RWPE1 (cell line): Measurements from ENCODE around the gene RASGEF1B.

ENCODE experiments used
- CTCF ChIA-PET: fragments of 350-600 bp; sonication (Branson Sonifier 250); formaldehyde crosslinking; extraction: SDS; loops from one replicate; lab custom pipeline; 2021; lab: Yijun Ruan, JAX
- POLR2A ChIA-PET: fragments of 400-600 bp; formaldehyde crosslinking; extraction: SDS; loops from one replicate; lab custom pipeline; 2020; ENCODE audit warnings: antibody characterized with exemption; ENCODE audit not compliant: low non-redundant PET; lab: Yijun Ruan, JAX
- DNase-seq: peaks from one replicate; pipeline ENCODE4 v3.0.0; 2012; ENCODE audit warnings: low spot score
- H3K27ac ChIP-seq: fragments of 450-650 bp; 2 replicates; pipeline ENCODE4 v1.5.1; 2017
- TF ChIP-seq, protein P1 (sequence below): fragments of 450-650 bp; conservative IDR thresholded peaks from 2 replicates; pipeline ENCODE4 v1.5.1; 2017; ENCODE audit warnings: low read depth, mild to moderate bottlenecking

Gene RASGEF1B

DNA sequence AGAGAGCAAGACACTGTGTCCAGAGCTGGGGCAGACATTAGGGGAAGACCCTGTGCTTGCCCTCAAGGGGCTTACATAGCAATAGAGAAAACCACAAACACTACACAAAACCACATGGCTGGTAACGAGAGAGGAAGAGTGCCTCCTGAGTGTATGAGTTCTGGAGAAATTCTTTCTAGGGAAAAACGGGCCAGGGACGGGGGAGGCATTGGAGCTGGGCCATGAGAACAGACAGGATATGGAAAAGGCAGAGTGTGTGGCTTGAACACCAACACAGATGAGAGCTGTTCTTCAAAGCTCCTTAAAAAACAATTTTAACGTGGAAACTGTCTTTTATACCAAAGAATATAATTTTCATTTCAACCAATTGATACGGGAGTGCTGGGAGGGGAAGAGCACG, 42.7 kb downstream of the RASGEF1B start:
- ChIA-PET CTCF (no interaction called here), POLR2A (no interaction called here)
- no peak overlapping the region for H3K27ac ChIP-seq
- DNase-seq, result no peak
- TF ChIP-seq, protein P1, sequence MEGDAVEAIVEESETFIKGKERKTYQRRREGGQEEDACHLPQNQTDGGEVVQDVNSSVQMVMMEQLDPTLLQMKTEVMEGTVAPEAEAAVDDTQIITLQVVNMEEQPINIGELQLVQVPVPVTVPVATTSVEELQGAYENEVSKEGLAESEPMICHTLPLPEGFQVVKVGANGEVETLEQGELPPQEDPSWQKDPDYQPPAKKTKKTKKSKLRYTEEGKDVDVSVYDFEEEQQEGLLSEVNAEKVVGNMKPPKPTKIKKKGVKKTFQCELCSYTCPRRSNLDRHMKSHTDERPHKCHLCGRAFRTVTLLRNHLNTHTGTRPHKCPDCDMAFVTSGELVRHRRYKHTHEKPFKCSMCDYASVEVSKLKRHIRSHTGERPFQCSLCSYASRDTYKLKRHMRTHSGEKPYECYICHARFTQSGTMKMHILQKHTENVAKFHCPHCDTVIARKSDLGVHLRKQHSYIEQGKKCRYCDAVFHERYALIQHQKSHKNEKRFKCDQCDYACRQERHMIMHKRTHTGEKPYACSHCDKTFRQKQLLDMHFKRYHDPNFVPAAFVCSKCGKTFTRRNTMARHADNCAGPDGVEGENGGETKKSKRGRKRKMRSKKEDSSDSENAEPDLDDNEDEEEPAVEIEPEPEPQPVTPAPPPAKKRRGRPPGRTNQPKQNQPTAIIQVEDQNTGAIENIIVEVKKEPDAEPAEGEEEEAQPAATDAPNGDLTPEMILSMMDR, result no peak

DNA sequence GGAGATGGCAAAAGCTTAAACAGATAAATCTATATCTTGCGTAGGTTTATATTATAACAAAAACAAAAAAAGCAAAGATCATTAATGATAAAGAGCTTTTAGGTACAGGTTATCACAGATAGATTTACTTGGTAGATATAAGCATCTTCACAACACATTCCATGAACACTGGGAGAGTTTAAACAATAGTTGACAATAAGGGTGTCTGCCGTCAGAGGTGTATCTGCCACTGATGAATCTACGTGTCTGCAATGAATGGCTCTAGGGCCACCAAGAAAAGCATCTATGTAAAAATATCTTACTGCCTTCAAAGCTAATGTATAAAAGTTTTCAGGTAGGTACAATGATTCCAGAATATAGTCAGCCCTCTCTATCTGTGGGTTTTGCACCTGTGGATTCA, 43.7 kb downstream of the RASGEF1B start:
- POLR2A ChIA-PET, result no interaction called here
- TF ChIP-seq, protein P1, result no peak
- DNase-seq, result no peak
- CTCF ChIA-PET, result interaction anchor here (0.7 kb wide), 1 partner anchor 29 kb away, joined by 4 read pairs; no protein-coding TSS in a partner anchor
- peak overlapping the region; percentile 87 for H3K27ac ChIP-seq

DNA sequence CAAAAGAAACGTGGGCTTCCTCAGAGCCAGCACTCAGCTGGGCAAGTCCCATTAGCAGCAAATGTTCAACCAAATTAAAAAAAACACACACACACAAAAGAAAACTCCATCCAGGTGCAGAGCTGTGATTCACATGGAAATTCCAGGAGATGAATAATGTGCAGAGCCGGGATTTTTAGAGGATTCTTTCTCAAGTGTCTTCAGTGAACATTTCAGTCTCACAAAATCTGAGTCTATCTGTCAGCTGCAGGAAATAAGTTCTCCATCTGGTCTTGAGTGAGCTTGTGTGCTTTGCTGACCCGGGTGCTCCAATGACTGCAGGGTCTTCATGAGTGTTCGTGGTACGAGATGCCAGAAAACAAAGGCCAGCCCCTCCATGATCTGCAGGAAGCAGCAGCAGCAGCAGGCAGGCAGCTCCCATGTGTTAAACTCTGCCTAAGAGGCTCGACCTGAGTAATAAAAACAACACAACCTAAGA, 44.3 kb downstream of the RASGEF1B start:
- TF ChIP-seq, protein P1, result no peak
- CTCF ChIA-PET, result no interaction called here
- peak overlapping the region; percentile 87 for H3K27ac ChIP-seq
- POLR2A ChIA-PET, result no interaction called here
- peak; percentile 42 for DNase-seq

DNA sequence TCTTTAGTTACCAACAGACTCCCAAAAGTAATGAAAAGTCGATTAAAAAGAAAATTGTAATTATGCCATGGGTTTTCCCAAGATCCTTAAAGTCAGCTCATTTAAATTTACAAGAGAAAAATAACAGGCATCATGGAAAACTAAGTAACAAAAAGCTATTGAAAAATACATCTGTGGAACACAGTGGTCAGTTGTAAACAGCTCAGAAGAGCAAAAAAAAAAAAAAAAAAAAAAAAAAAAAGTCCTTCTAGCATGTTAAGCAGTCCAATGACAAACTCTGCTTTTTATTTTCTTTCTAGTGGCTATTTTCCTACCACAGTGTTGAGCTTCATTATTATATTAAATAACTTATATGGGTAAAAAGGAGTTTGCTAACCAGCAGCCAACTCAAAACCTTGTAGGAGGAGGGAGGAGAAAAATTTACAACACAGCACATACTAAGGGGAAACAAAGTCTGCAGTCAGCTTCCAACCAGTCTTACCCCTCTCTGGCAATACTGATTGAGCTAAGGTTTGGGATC, 44.9 kb downstream of the RASGEF1B start:
- CTCF ChIA-PET, result no interaction called here
- no peak for DNase-seq
- POLR2A ChIA-PET, result no interaction called here
- TF ChIP-seq, protein P1, result no peak
- H3K27ac ChIP-seq, result peak overlapping the region; percentile 87; the same call in 1 of the 2 replicates

DNA sequence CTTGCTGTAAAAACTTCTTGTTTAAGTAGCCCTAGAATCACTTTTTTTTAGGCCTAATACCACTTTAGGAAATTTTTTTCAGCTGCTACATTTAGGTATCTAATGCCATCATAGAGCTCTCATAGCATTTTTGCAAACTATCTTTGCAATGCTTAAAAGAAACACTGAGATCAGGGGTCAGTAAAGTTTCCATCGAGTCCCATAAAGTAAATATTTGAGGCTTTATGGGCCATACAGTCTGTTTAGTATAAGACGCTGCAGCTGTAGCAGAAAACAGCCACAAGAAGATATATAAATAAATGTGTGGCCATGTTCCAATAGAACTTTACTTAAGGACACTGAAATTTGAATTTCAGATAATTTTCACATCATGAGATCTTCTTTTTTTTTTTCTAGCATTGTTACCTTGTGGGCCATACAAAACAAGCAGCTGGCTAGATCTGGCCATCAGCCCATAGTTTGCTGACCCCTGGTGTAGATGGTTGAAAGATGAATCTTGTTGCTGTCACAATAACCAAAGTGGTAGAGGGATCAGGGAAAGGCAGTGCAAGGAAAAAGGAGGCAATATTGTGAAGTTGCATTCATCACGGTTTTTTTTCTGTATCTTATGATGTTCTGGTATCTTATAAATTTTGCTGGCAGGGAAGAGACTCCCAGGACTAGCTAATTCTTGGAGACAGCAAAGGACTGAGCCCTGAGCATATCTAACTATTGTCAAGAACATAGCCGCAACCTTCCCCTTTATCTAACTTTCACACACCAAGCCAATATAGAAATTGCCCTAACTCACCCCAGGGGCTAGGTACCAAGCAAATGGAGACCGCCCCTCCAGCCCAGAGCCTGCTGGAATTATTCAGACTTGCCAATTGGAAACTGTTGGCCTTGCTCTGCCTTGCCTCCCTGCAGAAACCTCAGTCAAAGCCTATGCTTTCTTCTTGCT, 46.6 kb downstream of the RASGEF1B start:
- POLR2A ChIA-PET, result no interaction called here
- TF ChIP-seq, protein P1, result no peak
- DNase-seq, result no peak
- CTCF ChIA-PET, result interaction anchor here (0.9 kb wide), 1 partner anchor 540 kb away, joined by 3 read pairs; no protein-coding TSS in a partner anchor
- H3K27ac ChIP-seq, result no peak overlapping the region

DNA sequence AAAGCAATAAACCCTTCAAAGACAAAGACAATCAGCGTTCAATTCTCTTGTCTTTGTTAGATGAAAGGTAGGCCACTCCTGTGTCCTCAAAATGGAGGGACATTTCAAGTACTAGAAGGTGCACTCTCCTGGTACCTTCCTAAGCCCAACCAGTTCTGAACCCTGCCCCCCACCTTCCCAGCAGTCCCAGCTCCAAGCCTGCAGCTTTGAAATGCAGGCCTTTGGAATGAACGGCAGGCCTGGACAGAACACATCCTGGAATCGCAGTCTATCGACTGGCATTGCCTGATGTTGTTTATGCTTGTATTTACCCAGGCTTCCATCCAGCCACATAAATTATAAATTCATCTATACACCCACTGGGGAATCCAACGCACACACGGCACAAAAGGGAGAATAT, 47.4 kb downstream of the RASGEF1B start:
- ChIA-PET POLR2A (no interaction called here), CTCF (interaction anchor here (0.9 kb wide), 1 partner anchor 540 kb away, joined by 3 read pairs; no protein-coding TSS in a partner anchor)
- peak; percentile 34 for DNase-seq
- TF ChIP-seq, protein P1, result no peak
- peak overlapping the region; percentile 39; the same call in 1 of the 2 replicates for H3K27ac ChIP-seq
